ENCODE data around the gene ST7.

- TF ChIP-seq EZH2 (IDR thresholded peaks at IDR 0.05; ENCODE audit: borderline replicate concordance), result no peak
- no peak for TF ChIP-seq CTCF (IDR thresholded peaks at IDR 0.05; ENCODE audit: poor library complexity)
Observed at GRCh38 chr7:117014673-117015133, 61.4 kb downstream of the ST7 start.

Data from hepatocyte (in vitro differentiated cells).